ENCODE data around the gene CFAP74. TPM values are rescaled to one million over a fixed set of nuclear protein-coding genes. Genes with fewer than 3 reads are reported as not detected.

Gene CFAP74
- total and polyA plus RNA-seq, 11 donors: 0.03 to 0.33 (median 0.07) TPM; not detected in 8

DNA sequence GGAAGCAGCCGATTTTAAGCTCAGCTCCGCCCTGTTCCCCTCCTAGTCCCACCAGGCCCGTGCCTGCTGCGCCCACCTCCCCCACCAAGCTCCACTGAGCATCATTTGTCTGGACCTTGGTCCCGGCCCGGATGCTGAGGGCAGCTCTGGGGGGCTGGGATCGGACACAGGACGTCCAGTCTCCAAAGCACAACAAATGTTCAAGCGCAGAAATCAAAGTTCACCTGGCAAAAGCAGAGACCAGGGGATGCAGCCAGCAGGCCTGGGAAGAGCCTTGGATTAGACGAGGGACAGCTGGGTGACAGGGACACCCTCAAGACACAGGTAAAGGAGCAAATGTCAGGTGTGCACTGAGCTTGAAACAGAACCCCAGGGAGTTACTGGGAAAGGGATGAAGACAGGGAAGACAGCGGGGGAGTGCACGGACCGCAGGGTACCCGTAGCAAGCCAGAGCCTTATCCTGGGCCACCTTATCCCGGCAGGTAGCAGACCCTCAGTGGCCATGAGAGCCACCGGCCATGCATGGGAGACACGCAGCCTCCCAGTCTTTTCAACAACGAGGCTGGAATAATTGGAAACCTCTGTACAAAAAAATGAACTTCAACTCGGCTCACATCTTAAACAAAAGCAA, 62.3 kb downstream of the CFAP74 start:
- peaks cover 0 to 10% (median 3%) of the 10 kb centered on the region in 12 donors for H3K4me1 ChIP-seq
- H3K27ac ChIP-seq: no peak overlapping the region
- no peaks in the 10 kb centered on the region for H3K9me3 ChIP-seq
- intact Hi-C loops (cut with DNase I): loop anchor here in 9 of 10 donors (2.0 to 10.0 kb wide), 4 partner anchors 101 to 233 kb away; no protein-coding TSS in a partner anchor
- H3K27me3 ChIP-seq: peaks cover 0 to 17% (median 0%) of the 10 kb centered on the region in 9 donors
- DNase-seq: peak in 1 of 5 donors; percentile 41
- TF ChIP-seq, protein P1, sequence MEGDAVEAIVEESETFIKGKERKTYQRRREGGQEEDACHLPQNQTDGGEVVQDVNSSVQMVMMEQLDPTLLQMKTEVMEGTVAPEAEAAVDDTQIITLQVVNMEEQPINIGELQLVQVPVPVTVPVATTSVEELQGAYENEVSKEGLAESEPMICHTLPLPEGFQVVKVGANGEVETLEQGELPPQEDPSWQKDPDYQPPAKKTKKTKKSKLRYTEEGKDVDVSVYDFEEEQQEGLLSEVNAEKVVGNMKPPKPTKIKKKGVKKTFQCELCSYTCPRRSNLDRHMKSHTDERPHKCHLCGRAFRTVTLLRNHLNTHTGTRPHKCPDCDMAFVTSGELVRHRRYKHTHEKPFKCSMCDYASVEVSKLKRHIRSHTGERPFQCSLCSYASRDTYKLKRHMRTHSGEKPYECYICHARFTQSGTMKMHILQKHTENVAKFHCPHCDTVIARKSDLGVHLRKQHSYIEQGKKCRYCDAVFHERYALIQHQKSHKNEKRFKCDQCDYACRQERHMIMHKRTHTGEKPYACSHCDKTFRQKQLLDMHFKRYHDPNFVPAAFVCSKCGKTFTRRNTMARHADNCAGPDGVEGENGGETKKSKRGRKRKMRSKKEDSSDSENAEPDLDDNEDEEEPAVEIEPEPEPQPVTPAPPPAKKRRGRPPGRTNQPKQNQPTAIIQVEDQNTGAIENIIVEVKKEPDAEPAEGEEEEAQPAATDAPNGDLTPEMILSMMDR (IDR thresholded peaks at IDR 0.05): no peak
- TF ChIP-seq POLR2A (IDR thresholded peaks at IDR 0.05): no peak
- WGBS, 4 donors: 61 to 73% (median 66%) methylated on average over 19 of the region's 19 CpGs
- ATAC-seq: no peak
- H3K4me3 ChIP-seq: no peak overlapping the region
- no peaks in the 10 kb centered on the region for H3K36me3 ChIP-seq

DNA sequence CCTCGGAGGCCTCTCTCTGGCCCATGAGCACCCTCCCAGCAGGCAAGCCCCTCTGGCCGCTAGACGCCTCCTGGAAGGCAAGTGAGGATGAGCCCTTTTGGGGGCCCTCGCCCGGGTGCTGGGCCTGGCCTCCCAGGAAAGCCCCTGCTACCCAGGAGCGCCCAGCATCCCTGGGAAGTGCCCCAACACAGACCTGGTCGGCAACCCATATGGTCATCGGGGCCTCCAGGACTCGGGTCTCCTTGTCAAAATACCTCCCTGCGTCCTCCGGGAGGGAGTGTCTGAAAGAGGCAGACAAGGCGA, 63.5 kb downstream of the CFAP74 start:
- Histone ChIP-seq H3K27me3 (peaks cover 0 to 17% (median 0%) of the 10 kb centered on the region in 9 donors), H3K27ac (no peak overlapping the region), H3K4me3 (no peak overlapping the region), H3K9me3 (no peaks in the 10 kb centered on the region), H3K36me3 (no peaks in the 10 kb centered on the region), H3K4me1 (peaks cover 0 to 8% (median 3%) of the 10 kb centered on the region in 12 donors)
- 80 to 88% (median 85%) methylated on average over 7 to 12 of the region's 12 CpGs for WGBS, 4 donors
- no peak for ATAC-seq
- peak in 1 of 5 donors; percentile 62 for DNase-seq
- intact Hi-C loops (cut with DNase I): loop anchor here in 9 of 10 donors (2.0 to 10.0 kb wide), 4 partner anchors 102 to 235 kb away; no protein-coding TSS in a partner anchor
- no peak for TF ChIP-seq POLR2A (IDR thresholded peaks at IDR 0.05)
- TF ChIP-seq, protein P1 (IDR thresholded peaks at IDR 0.05): no peak

DNA sequence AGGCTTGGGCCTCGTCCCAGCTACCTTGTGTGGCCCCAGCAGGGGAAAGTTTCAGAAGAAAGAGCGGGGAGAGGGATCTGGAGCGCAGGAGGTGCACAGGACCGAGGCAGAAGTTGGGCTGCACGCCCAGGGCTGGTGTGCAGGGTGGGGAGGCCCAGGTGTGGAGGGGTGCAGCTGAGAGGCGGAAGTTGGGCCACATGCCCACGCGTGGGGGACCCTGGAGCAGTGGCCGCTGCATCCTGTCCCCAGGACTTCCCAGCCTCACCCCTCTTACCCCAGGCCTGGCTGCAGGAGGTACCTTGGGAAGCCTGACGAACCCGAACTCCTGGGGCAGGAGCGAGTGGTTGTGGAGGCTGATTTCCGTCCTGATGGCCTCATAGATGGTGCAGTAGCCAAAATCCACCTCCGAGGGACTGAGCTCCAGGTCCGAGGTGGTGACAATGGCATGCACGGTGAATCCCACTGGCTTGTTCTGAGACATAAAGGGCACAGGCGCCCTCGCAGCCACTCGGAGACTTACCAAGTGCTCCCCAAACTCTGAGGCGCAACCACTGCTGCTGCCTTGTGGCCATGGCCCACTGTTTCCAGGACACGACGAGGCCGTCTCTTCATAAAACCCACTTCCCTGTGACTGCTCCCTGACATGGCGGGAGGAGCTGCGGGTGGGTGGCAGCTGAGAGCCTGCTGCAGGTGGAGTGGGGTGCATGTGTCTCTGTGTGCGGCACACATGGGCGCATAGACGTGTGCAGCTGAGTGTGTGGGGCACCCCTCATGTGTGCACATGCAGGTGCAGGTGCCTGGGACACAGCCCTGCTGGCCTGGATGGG, 64.1 kb downstream of the CFAP74 start:
- Histone ChIP-seq H3K36me3 (no peaks in the 10 kb centered on the region), H3K4me3 (no peak overlapping the region), H3K27ac (no peak overlapping the region), H3K9me3 (no peaks in the 10 kb centered on the region), H3K27me3 (peaks cover 0 to 17% (median 0%) of the 10 kb centered on the region in 9 donors), H3K4me1 (peaks cover 0 to 8% (median 3%) of the 10 kb centered on the region in 12 donors)
- DNase-seq (peak in 1 of 5 donors; percentile 39), ATAC-seq (no peak)
- intact Hi-C loops (cut with DNase I): loop anchor here in 9 of 10 donors (2.0 to 10.0 kb wide), 4 partner anchors 103 to 235 kb away; no protein-coding TSS in a partner anchor
- TF ChIP-seq, protein P1 (IDR thresholded peaks at IDR 0.05): no peak
- TF ChIP-seq POLR2A (IDR thresholded peaks at IDR 0.05): no peak
- 82 to 90% (median 88%) methylated on average over 24 to 28 of the region's 28 CpGs for WGBS, 4 donors

All from heart left ventricle (tissue), 16 donors.